Loucy (cell line): ENCODE data around the gene CHN1.

ENCODE experiments used
- CTCF ChIP-seq: fragments of 200-600 bp; sonication (generic); conservative IDR thresholded peaks from 2 replicates; pipeline ENCODE4 v1.5.1; 2014; ENCODE audit warnings: mild to moderate bottlenecking, antibody characterized with exemption, low read length
- EZH2phosphoT487 ChIP-seq: fragments of 200-600 bp; IDR thresholded peaks from 2 replicates; pipeline ENCODE4 v1.6.1; 2018; ENCODE audit warnings: antibody characterized with exemption, mild to moderate bottlenecking, moderate library complexity, borderline replicate concordance

DNA sequence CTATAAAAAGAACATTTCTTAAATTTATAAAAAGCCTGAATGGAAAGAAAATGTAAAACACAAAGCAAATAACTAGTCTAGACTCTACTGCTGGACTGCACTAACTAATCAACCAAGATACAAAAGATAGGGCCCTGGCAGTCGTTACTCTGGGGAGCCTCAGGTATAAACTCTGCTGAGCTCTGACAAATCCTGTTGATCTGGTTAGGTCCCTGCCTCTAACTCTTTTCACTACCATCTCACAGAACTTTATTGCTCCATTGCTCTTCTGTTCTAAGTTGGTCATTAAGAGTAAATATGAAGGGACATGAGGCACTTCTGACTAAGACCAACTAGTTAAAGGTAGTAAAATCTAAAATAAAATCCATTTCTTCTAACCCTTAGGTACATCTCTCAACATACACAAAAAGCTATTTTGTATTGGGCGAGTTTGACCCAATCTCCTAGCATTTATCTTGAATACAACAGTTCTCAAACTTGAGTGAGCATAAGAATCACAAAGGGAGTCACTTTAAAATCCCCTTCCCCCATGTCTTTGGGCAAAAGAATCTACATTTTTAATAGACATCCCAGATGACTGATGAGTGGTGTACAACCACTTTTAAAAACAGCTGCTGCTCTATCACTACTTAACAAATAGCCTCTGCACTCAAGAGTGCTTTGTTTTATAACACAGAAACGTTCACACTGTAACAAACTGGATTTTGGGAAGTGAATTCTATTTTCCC lies 2.5 kb downstream of the CHN1 start:
- no peak for TF ChIP-seq CTCF
- TF ChIP-seq EZH2phosphoT487 = no peak
